Activated CD8-positive, alpha-beta memory T cell treated with anti-CD3 and anti-CD28 coated beads, Interleukin-2, amount 10 ng/mL, durations not matched to agents 7 days and 5 days (primary cell): ENCODE data around the gene SLC9A1. TPM values are rescaled to one million over a fixed set of nuclear protein-coding genes. Genes with fewer than 3 reads are reported as not detected.

Experiments used
- total RNA-seq, 2 experiments: library from RNA; stranded (reverse); gene quantifications; one replicate each; pipeline ENCODE4 v1.2.3, GENCODE V29; 2021

The SLC9A1 gene
- total RNA-seq, 2 experiments from 2014 or later: 25.8 to 26.3 TPM

Other genes with a start within 250 kb of the SLC9A1 start
- gene NR0B2, start 241.2 kb downstream of the SLC9A1 start, total RNA-seq: not detected
- 10 to 100 TPM; 88.8 to 91.6 TPM for gene NUDC, start 233.4 kb downstream of the SLC9A1 start, total RNA-seq
- not detected for gene KDF1, start 194.7 kb downstream of the SLC9A1 start, total RNA-seq
- under 1 TPM; 0.15 to 0.19 TPM for gene TRNP1, start 161.4 kb downstream of the SLC9A1 start, total RNA-seq
- gene TENT5B, start 142.3 kb downstream of the SLC9A1 start, total RNA-seq: not detected
- 10 to 100 TPM; 28.9 to 32.6 TPM for gene WDTC1, start 79.5 kb upstream of the SLC9A1 start, total RNA-seq
- 10 to 100 TPM; 31.0 to 44.2 TPM for gene TMEM222, start 167.0 kb upstream of the SLC9A1 start, total RNA-seq
- gene SYTL1, start 186.9 kb upstream of the SLC9A1 start, total RNA-seq: 10 to 100 TPM; 60.7 to 85.3 TPM
- gene MAP3K6, start 211.8 kb upstream of the SLC9A1 start, total RNA-seq: 10 to 100 TPM in 1 of 2 experiments, 1 to 10 TPM in 1; 7.4 to 10.6 TPM
- gene FCN3, start 219.7 kb upstream of the SLC9A1 start, total RNA-seq: not detected
- gene CD164L2, start 228.2 kb upstream of the SLC9A1 start, total RNA-seq: not detected
- under 1 TPM; 0.44 to 0.49 TPM for gene GPR3, start 237.5 kb upstream of the SLC9A1 start, total RNA-seq